GM12878 (cell line): Measurements from ENCODE around the gene LAMB1. TPM values are rescaled to one million over a fixed set of nuclear protein-coding genes. Genes with fewer than 3 reads are reported as not detected.
A peak's percentile ranks its signal among the peaks of the same experiment; 100 is the strongest.

Source experiments
- ATF7 ChIP-seq: fragments of 450-650 bp; IDR thresholded peaks from 2 replicates; pipeline ENCODE4 v1.6.1; 2016; ENCODE audit warnings: low read depth, mild to moderate bottlenecking
- BCL3 ChIP-seq: IDR thresholded peaks from 2 replicates; pipeline ENCODE4 v1.6.1; 2011; ENCODE audit warnings: borderline replicate concordance, low read depth, mild to moderate bottlenecking, moderate library complexity, low read length; ENCODE audit not compliant: insufficient read depth, poor library complexity, severe bottlenecking
- CBX3 ChIP-seq: fragments of 200-600 bp; sonication (generic); IDR thresholded peaks from 2 replicates; pipeline ENCODE4 v1.6.1; 2016; ENCODE audit warnings: low read depth, borderline replicate concordance
- EED ChIP-seq: sonication (generic); IDR thresholded peaks from 2 replicates; pipeline ENCODE4 v1.6.1; 2016; ENCODE audit warnings: antibody characterized with exemption, low read depth
- ELK1 ChIP-seq: IDR thresholded peaks from 2 replicates; pipeline ENCODE4 v1.6.1; 2012; ENCODE audit warnings: low read depth, low read length, improper control_type of control experiment
- HDAC2 ChIP-seq: fragments of 200-600 bp; sonication (generic); IDR thresholded peaks from 2 replicates; pipeline ENCODE4 v1.6.1; 2017
- HSF1 ChIP-seq: fragments of 150-350 bp; IDR thresholded peaks from 2 replicates; pipeline ENCODE4 v1.6.1; 2014; ENCODE audit warnings: mild to moderate bottlenecking, low read depth, low read length
- JUND ChIP-seq: IDR thresholded peaks from 2 replicates; pipeline ENCODE4 v1.6.1; 2012; ENCODE audit warnings: low read depth, mild to moderate bottlenecking, low read length, improper control_type of control experiment, moderate library complexity
- KLF5 ChIP-seq: fragments of 450-650 bp; IDR thresholded peaks from 2 replicates; pipeline ENCODE4 v1.6.1; 2014; ENCODE audit warnings: mild to moderate bottlenecking; ENCODE audit not compliant: partially characterized antibody
- PML ChIP-seq: IDR thresholded peaks from 2 replicates; pipeline ENCODE4 v1.6.1; 2012; ENCODE audit warnings: low read length, inconsistent platforms
- POU2F2 ChIP-seq: IDR thresholded peaks from 3 replicates; pipeline ENCODE4 v1.6.1; 2011; ENCODE audit warnings: low read depth, mild to moderate bottlenecking, low read length, borderline replicate concordance
- RBBP5 ChIP-seq: fragments of 200-600 bp; sonication (generic); conservative IDR thresholded peaks from 2 replicates; pipeline ENCODE4 v1.6.1; 2016
- SREBF2 ChIP-seq: IDR thresholded peaks from 2 replicates; pipeline ENCODE4 v1.6.1; 2012; ENCODE audit warnings: mild to moderate bottlenecking, low read length
- TAF1 ChIP-seq: IDR thresholded peaks from 2 replicates; pipeline ENCODE4 v1.6.1; 2011; ENCODE audit warnings: mild to moderate bottlenecking, low read depth, low read length, borderline replicate concordance
- YY1 ChIP-seq: IDR thresholded peaks from 2 replicates; pipeline ENCODE4 v1.6.1; 2011; ENCODE audit warnings: low read depth, mild to moderate bottlenecking, low read length
- ZNF217 ChIP-seq: fragments of 450-650 bp; IDR thresholded peaks from 2 replicates; pipeline ENCODE4 v1.6.1; 2017; ENCODE audit warnings: antibody characterized with exemption, mild to moderate bottlenecking
- polyA plus RNA-seq, 11 experiments: library from polyadenylated mRNA; depleted of rRNA in 4 of 11; unstranded in 6 of 11; stranded (reverse) in 5 of 11; fragments of >200 nt; fragmentation: Nextera tagmentation in 4 of 11; fragmentation: Illumina TruSeq in 1 of 11; extraction: Ambion mirVana in 4 of 11; extraction: Trizol in 1 of 11; gene quantifications; 1 replicate in 1 of 11; 2 replicates in 10 of 11; pipeline versions ENCODE4 v1.2.1 to v1.2.3, GENCODE V29; 2011 to 2016; ENCODE audit warnings: inconsistent platforms in 2 of 11, missing spikeins in 2 of 11, low read depth in 1 of 11
- total RNA-seq, 4 experiments: library from RNA; depleted of rRNA in 3 of 4; stranded (reverse); fragments of >200 nt in 3 of 4; fragmentation: Illumina TruSeq in 1 of 4; extraction: Trizol in 1 of 4; gene quantifications; 2 replicates each; pipeline versions ENCODE4 v1.2.1 to v1.2.3, GENCODE V29; 2013 to 2021
- TF ChIP-seq, protein P1 (sequence below): fragments of 450-650 bp; formaldehyde crosslinking; IDR thresholded peaks from 2 replicates; pipeline ENCODE4 v1.4.0; 2022; ENCODE audit warnings: mild to moderate bottlenecking, moderate library complexity
- TF ChIP-seq, protein P2 (sequence below): fragments of 450-650 bp; IDR thresholded peaks from 2 replicates; pipeline ENCODE4 v1.6.1; 2016; ENCODE audit warnings: mild to moderate bottlenecking

The LAMB1 gene
- total and polyA plus RNA-seq, 10 of the 15 experiments (the other 5 are each of a cell fraction or from before 2014, with no cell fraction given) = 0.05 to 2.2 (median 1.2) TPM; not detected in 4

GRCh38 chr7:107924841-107925504 is 78.0 kb downstream of the LAMB1 start (continued):
- TF ChIP-seq HSF1 (no peak), TAF1 (no peak), CBX3 (no peak), YY1 (no peak), JUND (no peak), KLF5 (no peak), RBBP5 (no peak), ATF7 (peak; percentile 75; the same call in 1 of the 2 replicates), EED (no peak), SREBF2 (no peak), HDAC2 (no peak), POU2F2 (peak; percentile 54; the same call in 1 of the 3 replicates), ZNF217 (no peak), PML (no peak), ELK1 (no peak), BCL3 (no peak)
- TF ChIP-seq, protein P1, sequence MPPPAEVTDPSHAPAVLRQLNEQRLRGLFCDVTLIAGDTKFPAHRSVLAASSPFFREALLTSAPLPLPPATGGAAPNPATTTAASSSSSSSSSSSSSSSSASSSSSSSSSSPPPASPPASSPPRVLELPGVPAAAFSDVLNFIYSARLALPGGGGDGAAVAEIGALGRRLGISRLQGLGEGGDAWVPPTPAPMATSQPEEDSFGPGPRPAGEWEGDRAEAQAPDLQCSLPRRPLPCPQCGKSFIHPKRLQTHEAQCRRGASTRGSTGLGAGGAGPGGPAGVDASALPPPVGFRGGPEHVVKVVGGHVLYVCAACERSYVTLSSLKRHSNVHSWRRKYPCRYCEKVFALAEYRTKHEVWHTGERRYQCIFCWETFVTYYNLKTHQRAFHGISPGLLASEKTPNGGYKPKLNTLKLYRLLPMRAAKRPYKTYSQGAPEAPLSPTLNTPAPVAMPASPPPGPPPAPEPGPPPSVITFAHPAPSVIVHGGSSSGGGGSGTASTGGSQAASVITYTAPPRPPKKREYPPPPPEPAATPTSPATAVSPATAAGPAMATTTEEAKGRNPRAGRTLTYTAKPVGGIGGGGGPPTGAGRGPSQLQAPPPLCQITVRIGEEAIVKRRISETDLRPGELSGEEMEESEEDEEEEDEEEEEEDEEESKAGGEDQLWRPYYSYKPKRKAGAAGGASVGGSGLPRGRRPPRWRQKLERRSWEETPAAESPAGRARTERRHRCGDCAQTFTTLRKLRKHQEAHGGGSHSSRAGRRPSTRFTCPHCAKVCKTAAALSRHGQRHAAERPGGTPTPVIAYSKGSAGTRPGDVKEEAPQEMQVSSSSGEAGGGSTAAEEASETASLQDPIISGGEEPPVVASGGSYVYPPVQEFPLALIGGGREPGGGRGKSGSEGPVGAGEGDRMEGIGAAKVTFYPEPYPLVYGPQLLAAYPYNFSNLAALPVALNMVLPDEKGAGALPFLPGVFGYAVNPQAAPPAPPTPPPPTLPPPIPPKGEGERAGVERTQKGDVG (CRISPR knock-in tag) = no peak
- TF ChIP-seq, protein P2, sequence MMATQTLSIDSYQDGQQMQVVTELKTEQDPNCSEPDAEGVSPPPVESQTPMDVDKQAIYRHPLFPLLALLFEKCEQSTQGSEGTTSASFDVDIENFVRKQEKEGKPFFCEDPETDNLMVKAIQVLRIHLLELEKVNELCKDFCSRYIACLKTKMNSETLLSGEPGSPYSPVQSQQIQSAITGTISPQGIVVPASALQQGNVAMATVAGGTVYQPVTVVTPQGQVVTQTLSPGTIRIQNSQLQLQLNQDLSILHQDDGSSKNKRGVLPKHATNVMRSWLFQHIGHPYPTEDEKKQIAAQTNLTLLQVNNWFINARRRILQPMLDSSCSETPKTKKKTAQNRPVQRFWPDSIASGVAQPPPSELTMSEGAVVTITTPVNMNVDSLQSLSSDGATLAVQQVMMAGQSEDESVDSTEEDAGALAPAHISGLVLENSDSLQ = no peak
